Activated CD4-positive, alpha-beta T cell treated with anti-CD3 and anti-CD28 coated beads, Interleukin-2, amount 50 U/mL, for 1 hour (primary cell): ENCODE data around the gene CFAP53.
"Not testable (repeated sequence)": the region's sequence is repeated elsewhere in the genome, so short reads cannot be mapped to it uniquely, and the experiment has no call there.

Experiments
- DNase-seq: peaks from one replicate; pipeline ENCODE4 v3.0.0-alpha.2; 2020

CFAP53 gene

GRCh38 chr18:50266248-50266704 lies at the start of gene CFAP53:
CFAP53 (minus strand) TSS chr18:50266495; CDS start chr18:50266404, 91 bp downstream.
- peak; percentile 70 for DNase-seq

GRCh38 chr18:50315100-50315871 lies 49.0 kb upstream of the CFAP53 start:
- no peak for DNase-seq

- DNase-seq, result no peak
Measured at GRCh38 chr18:50313873-50314460, 47.7 kb upstream of the CFAP53 start.

- DNase-seq, result no peak
Measured at GRCh38 chr18:50313031-50313607, 46.8 kb upstream of the CFAP53 start.

GRCh38 chr18:50312296-50313030 lies 46.2 kb upstream of the CFAP53 start:
- no peak for DNase-seq

GRCh38 chr18:50311650-50312049 lies 45.4 kb upstream of the CFAP53 start:
- no peak for DNase-seq

DNA sequence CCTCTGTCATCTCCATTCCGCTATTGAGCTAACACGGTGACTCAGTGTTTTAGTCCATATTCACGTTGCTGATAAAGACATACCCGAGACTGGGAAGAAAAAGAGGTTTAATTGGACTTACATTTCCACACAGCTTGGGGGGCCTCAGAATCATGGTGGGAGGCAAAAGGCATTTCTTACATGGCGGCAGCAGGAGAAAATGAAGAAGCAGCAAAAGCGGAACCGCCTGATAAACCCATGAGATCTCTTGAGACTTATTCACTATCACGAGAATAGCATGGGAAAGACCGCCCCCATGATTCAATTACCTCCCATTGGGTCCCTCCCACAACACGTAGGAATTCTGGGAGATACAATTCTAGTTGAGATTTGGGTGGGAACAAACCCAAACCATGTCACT lies 43.8 kb upstream of the CFAP53 start:
- no peak for DNase-seq

DNA sequence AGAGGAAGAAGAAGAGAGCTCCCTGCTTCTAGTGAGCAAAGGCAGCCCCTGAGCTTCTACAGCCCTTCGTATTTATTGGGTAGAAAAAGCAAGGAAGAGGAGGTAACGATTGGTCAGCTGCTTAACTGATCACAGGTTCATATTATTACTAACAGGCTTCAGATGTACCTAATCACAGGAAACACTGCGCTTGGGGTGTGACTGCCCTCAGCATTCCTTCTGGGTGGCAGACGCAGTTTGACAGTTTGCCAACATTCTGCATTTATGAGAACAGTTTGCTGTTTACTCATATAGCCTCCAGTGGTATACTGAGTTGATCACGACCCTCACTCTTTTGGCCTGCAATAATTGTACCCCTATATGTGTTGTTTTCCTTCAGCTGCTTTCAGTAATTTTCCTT lies 42.6 kb upstream of the CFAP53 start:
- not testable (repeated sequence) for DNase-seq

DNA sequence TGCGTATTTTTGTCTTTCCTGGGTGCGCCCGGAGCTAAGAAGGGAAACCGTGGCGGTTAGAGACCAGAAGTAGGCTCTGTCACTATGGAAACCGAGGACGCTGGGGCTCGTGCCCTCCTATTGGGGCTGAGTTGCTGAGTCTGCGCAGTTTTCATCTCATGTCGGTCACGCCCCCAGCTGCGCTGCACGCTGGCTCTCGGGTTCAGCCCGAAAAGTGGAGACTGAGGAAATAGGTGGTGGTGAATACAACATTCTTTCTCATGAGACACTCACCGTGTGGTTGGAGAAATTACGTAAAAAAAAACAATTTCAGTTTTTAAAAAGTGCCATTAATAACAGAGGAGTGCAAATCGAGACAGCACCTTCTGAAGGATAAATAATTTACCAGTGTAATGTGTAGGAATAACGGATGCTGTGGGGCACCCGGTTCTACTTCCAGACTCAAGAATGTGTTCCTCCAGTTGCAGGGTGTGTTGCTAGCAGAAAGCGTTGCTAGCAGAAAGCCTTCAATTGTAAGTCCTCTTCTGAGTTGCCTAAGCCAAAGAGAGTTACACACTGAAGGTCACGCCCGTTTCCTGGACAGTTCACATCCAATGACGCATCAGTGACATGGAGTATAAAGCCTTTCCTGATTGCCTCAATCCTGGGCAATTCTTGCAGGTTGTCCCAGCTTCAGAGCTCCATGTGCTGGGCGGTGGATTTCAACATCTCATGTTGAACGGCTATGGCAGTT lies 41.6 kb upstream of the CFAP53 start:
- DNase-seq, result peak; percentile 90

DNA sequence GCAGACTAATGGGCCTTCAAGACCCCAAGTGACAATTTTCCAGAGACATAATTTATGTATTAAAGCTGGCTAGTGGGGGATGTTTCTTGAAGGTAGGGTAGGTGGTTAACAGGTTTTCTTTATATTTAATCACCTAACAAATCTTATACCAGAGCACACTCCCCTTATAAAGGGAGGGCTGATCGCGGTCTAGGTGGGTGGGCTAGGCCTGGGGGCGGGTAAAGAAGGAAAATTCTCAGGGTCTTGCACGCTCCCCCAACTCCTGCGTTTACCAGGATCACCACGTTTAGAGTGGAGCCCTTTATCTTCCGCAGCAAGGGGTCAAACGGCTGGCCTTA lies 41.1 kb upstream of the CFAP53 start:
- no peak for DNase-seq

GRCh38 chr18:50306944-50307343 lies 40.6 kb upstream of the CFAP53 start:
- DNase-seq, result no peak

- no peak for DNase-seq
Measured at GRCh38 chr18:50301074-50301473, 34.8 kb upstream of the CFAP53 start.

DNA sequence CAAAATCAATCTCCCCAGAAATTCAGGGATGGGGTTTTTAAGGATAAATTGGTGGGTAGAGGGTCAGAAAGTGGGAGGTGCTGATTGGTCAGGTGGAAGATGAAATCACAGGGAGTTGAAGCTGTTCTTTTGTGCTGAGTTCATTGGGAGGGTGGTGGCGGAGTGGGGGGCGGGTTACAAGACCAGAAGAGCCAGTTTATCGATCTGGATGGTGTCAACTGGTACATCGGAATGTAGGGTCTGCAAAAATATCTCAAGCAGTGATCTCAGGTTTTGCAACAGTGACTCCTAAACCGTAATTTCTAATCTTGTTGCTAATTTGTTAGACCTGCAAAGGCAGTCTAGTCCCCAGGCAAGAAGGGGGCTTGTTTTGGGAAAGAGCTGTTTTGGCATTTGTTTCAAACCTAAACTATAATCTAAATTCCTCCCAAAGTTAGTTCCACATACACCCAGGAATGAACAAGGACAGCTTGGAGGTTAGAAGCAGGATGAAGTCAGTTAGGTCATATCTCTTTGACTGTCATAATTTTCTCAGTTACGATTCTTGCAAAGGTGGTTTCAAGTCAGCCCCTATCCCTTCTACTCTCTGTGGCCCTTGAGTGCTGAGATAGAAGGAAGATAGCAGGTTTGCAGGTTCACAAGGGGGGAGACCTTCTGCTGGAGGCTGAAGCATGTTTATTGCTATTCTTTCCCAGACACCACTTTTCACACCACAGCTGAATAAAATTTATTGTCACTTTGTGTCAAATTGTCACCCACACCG lies 33.5 kb upstream of the CFAP53 start:
- DNase-seq, result no peak

DNA sequence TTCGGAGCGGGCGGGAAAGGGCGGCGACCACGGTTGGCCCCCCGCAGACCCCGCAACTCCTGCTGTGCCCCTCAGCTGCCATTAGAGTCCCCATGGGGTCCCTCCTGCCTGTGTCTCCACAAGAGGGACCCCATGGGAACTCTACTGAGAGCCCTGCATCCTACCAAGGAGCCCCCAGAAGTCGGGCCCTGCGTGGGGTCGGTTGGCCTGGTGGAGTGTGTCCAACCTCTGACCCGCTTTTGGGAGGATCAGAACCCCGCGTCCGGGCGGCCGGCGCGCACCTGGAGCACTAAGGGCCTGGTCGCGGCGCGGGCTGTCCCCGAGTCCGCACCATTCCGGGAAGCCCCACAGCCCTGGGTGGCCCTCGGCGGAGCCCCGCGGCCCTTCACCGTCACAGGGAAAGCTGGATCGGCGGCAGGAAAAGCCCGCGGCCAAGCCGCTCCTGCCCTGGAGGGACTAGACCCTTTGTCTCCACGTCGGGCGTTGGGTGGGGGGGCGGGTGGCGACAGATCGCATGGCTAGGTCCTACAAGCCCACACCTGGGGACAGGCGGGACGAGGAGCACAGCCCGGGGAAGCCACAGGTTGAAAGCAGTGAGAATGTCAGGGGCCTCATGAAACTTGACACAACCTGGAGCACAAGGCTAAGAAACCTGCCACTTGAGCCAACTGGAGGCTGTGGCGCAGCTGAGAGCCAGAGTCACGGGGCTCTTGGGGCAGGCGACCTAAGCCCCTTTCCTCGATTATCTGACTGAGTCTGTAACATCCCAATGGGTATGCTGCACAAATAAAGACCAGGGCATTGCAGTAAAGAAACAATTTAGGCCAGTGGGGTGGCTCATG lies 32.4 kb upstream of the CFAP53 start:
- DNase-seq, result no peak

DNA sequence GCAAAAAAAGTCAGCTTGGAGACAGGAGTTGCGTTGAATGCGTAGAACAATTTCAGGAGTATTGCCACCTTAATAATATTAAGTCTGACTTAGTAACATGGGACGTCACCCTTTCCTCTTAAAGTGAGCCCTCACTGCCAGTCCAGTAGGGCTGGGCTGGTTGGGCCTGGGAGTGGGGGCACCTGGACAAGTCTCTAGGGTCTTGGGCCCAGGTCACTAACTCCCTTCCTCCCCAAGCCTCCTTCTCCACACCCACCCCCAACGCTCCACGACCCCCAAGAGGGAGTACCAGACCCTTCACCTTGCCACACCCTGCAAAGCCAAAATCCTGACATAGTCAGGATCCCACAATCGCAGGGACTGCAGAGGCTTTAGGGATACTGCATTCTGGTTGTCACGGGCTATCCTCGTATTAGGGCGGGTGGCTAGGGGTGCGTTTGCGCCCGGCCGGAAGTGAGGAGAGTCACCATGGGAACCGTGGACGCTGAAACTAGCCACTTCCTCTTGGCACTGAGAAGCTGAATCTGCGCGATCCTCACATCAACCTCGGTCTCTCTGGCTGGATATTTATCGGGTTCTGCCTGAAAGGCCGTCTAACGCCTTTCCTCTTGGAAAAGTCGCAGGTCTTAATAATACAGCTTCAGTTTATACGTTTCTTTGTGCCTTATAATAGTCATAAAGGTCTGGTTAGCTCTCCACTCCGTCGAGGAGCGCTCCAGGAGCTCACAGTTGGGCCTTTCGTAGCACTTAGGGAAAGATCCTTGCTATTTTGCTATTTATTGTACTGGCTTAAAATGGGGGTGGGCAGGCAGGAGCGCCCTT lies 31.5 kb upstream of the CFAP53 start:
- DNase-seq, result peak; percentile 54

GRCh38 chr18:50293039-50293438 lies 26.7 kb upstream of the CFAP53 start:
- no peak for DNase-seq

- DNase-seq, result no peak
Measured at GRCh38 chr18:50289108-50289443, 22.8 kb upstream of the CFAP53 start.

DNA sequence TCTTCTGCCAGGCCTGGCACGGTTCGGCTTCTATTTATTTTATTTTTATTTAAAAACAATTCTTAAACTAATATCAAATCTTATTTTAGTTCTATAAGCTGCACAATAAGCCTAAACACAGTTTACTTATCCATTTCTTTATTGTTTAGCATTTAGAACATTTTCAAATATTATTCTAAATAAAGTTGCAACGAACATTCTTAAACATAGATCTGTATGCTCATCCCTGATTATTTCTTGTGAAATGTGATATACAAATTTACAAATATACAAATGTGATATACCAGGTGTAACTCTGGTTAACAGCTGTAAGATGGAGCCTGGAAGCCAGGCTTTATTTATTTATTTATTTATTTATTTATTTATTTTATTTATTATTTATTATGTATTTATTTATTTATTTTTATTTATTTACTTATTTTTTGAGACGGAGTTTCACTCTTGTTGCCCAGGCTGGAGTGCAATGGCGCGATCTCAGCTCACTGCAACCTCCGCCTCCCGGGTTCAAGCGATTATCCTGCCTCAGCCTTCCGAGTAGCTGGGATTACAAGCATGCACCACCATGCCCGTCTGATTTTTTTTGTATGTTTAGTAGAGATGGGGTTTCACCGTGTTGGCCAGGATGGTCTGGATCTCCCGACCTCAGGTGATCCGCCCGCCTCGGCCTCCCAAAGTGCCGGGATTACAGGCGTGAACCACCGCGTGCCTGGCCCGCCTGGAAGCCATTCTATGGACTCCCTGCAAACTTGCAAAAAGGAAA lies 22.2 kb upstream of the CFAP53 start:
- DNase-seq, result not testable (repeated sequence)
